Endothelial cell of umbilical vein (primary cell): Measurements from ENCODE around the gene PTPRD. TPM values are rescaled to one million over a fixed set of nuclear protein-coding genes. Genes with fewer than 3 reads are reported as not detected.

Source experiments
- BruUV-seq: library from RNA; stranded (reverse); fragments of 400-500 nt; replicated peaks from 2 replicates; lab custom pipeline; 2021; lab: Mats Ljungman, UMichigan
- CTCF ChIA-PET: fragments of 300-600, 350-600 bp; sonication (Branson Sonifier 250); formaldehyde crosslinking; loops from one replicate; lab custom pipeline; 2021; ENCODE audit warnings: antibody characterized with exemption, inconsistent platforms; lab: Charles Lee
- POLR2A ChIA-PET: fragments of 300-600, 350-600 bp; sonication (Branson Sonifier 250); formaldehyde crosslinking; loops from one replicate; lab custom pipeline; 2021; ENCODE audit warnings: antibody characterized with exemption, inconsistent platforms; lab: Charles Lee
- DNase-seq: peaks from one replicate; pipeline ENCODE4 v3.0.0-alpha.2; 2011; ENCODE audit warnings: low read depth, low spot score
- FAIRE-seq: peaks from 2 replicates; lab custom pipeline; 2011; peaks lifted over from hg19 to GRCh38; lab: Jason Lieb, UNC
- H2AFZ ChIP-seq: 2 replicates; pipeline ENCODE4 v1.6.0; 2012; ENCODE audit warnings: low read depth, low read length, control low read depth, inconsistent platforms
- H3K27ac ChIP-seq: 2 replicates; pipeline ENCODE4 v1.5.1; 2011; ENCODE audit warnings: low read depth, mild to moderate bottlenecking, control low read depth, low read length, moderate library complexity; ENCODE audit not compliant: insufficient read depth
- H3K27me3 ChIP-seq, 2 experiments: 2 replicates each; pipeline versions ENCODE4 v1.6.0 to v1.6.1; 2011; ENCODE audit warnings: low read length in 2 of 2, mixed read lengths in 1 of 2; ENCODE audit not compliant: control insufficient read depth in 2 of 2, insufficient read depth in 2 of 2
- H3K36me3 ChIP-seq, 2 experiments: 2 replicates in 1 of 2; 3 replicates in 1 of 2; pipeline ENCODE4 v1.5.1; 2011; ENCODE audit warnings: low read length in 2 of 2, mild to moderate bottlenecking in 1 of 2, moderate library complexity in 1 of 2; ENCODE audit not compliant: control insufficient read depth in 2 of 2, insufficient read depth in 2 of 2; ENCODE audit errors: extremely low read depth in 1 of 2
- H3K4me1 ChIP-seq: 3 replicates; pipeline ENCODE4 v1.5.1; 2011; ENCODE audit warnings: mild to moderate bottlenecking, low read length; ENCODE audit not compliant: control insufficient read depth, insufficient read depth; ENCODE audit errors: extremely low read depth
- H3K4me2 ChIP-seq: 2 replicates; pipeline ENCODE4 v1.6.1; 2011; ENCODE audit warnings: low read length, control low read depth, mixed read lengths; ENCODE audit not compliant: insufficient read depth
- H3K4me3 ChIP-seq, 3 experiments: fragments of 200-600 bp in 1 of 3; sonication (generic), shearing (Covaris generic) in 1 of 3; replicated peaks in 1 of 3; 2 replicates each; pipeline ENCODE4 v1.5.1; 2011 to 2016; ENCODE audit warnings: control low read depth in 3 of 3, low read length in 3 of 3, mild to moderate bottlenecking in 2 of 3, inconsistent platforms in 1 of 3, low read depth in 1 of 3, moderate library complexity in 1 of 3; ENCODE audit not compliant: insufficient read depth in 1 of 3
- H3K79me2 ChIP-seq: 2 replicates; pipeline ENCODE4 v1.6.0; 2012; ENCODE audit warnings: low read length, inconsistent platforms; ENCODE audit not compliant: control insufficient read depth, insufficient read depth
- H3K9ac ChIP-seq: replicated peaks from 2 replicates; pipeline ENCODE3; 2011; ENCODE audit warnings: low read length, control low read depth; ENCODE audit not compliant: insufficient read depth; ENCODE audit errors: extremely low read depth
- H3K9me1 ChIP-seq: replicated peaks from 3 replicates; pipeline ENCODE4 v1.6.0; 2011; ENCODE audit warnings: mild to moderate bottlenecking, low read length; ENCODE audit not compliant: control insufficient read depth, insufficient read depth; ENCODE audit errors: extremely low read depth
- H3K9me3 ChIP-seq: replicated peaks from 2 replicates; pipeline ENCODE4 v1.5.1; 2012; ENCODE audit warnings: low read length, inconsistent platforms; ENCODE audit not compliant: control insufficient read depth, insufficient read depth
- H4K20me1 ChIP-seq: replicated peaks from 2 replicates; pipeline ENCODE3; 2011; ENCODE audit warnings: mild to moderate bottlenecking, low read length; ENCODE audit not compliant: control insufficient read depth, insufficient read depth; ENCODE audit errors: extremely low read depth
- CTCF ChIP-seq, 2 donors: IDR thresholded peaks; 1 replicate in 1 of 2; 2 replicates in 1 of 2; pipeline ENCODE4 v1.5.1; 2011; ENCODE audit warnings: low read length in 2 of 2, mild to moderate bottlenecking in 2 of 2, moderate library complexity in 2 of 2, control low read depth in 1 of 2, inconsistent platforms in 1 of 2, low read depth in 1 of 2; ENCODE audit not compliant: insufficient read depth in 1 of 2; ENCODE audit errors: extremely low read depth in 1 of 2
- EZH2 ChIP-seq: IDR thresholded peaks from 2 replicates; pipeline ENCODE4 v1.6.1; 2012; ENCODE audit warnings: borderline replicate concordance, low read depth, mild to moderate bottlenecking, moderate library complexity, low read length, inconsistent platforms; ENCODE audit not compliant: severe bottlenecking
- FOS ChIP-seq: IDR thresholded peaks from 2 replicates; pipeline ENCODE4 v1.6.1; 2011; ENCODE audit warnings: mild to moderate bottlenecking, low read length, moderate library complexity, borderline replicate concordance; ENCODE audit not compliant: insufficient read depth
- GATA2 ChIP-seq: IDR thresholded peaks from 2 replicates; pipeline ENCODE4 v1.7.0; 2011; ENCODE audit warnings: low read depth, mild to moderate bottlenecking, moderate library complexity, mixed read lengths, low read length; ENCODE audit not compliant: insufficient read length, insufficient read depth
- JUN ChIP-seq: IDR thresholded peaks from 2 replicates; pipeline ENCODE4 v1.6.1; 2011; ENCODE audit warnings: borderline replicate concordance, low read depth; ENCODE audit not compliant: insufficient read length, insufficient read depth
- MAX ChIP-seq: IDR thresholded peaks from 2 replicates; pipeline ENCODE4 v1.6.1; 2011; ENCODE audit not compliant: insufficient read depth, insufficient read length
- MYC ChIP-seq: IDR thresholded peaks from one replicate; pipeline ENCODE4 v1.6.1; 2011; ENCODE audit warnings: mild to moderate bottlenecking, low read depth, low read length
- POLR2A ChIP-seq: IDR thresholded peaks from 2 replicates; pipeline ENCODE4 v1.6.1; 2012; ENCODE audit warnings: low read depth, mild to moderate bottlenecking, control low read depth, low read length
- POLR2AphosphoS5 ChIP-seq: IDR thresholded peaks from 2 replicates; pipeline ENCODE4 v1.6.1; 2012; ENCODE audit warnings: low read depth, mild to moderate bottlenecking, control low read depth, low read length, moderate library complexity; ENCODE audit not compliant: insufficient read depth
- dilution Hi-C: fragments of 300-500 bp; cut with MboI; formaldehyde crosslinking; loops from one replicate; pipeline ENCODE4 v1.15.0; 2019; ENCODE audit warnings: low sequenced_read_pairs; ENCODE audit not compliant: extremely low pct_ligation_motif_present
- intact Hi-C: fragments of 100-400 bp; cut with micrococcal nuclease; formaldehyde crosslinking; loops from one replicate; pipeline ENCODE4 v1.10.0; 2022
- polyA plus RNA-seq, 4 experiments: library from polyadenylated mRNA; depleted of rRNA in 3 of 4; stranded (reverse) in 3 of 4; unstranded in 1 of 4; fragments of >200 nt; gene quantifications; 2 replicates each; pipeline versions ENCODE4 v1.2.1 to v1.2.3, GENCODE V29; 2011 to 2012; ENCODE audit warnings: missing spikeins in 1 of 4
- total RNA-seq: library from RNA; stranded (reverse); gene quantifications from 2 replicates; pipeline ENCODE4 v1.2.3, GENCODE V29; 2021

PTPRD gene
- total and polyA plus RNA-seq, 2 donors (not counting 3 experiments of a cell fraction or from before 2014, with no cell fraction given): 5.5 to 5.7 TPM

- dilution Hi-C loops: no loop called here
- BruUV-seq: no TSS peak
- H3K27me3 ChIP-seq: no peaks in the 10 kb centered on the region
- H3K36me3 ChIP-seq: no peaks in the 10 kb centered on the region
- H3K9me3 ChIP-seq: no peaks in the 10 kb centered on the region
- no peak for DNase-seq
- ChIA-PET CTCF (no interaction called here), POLR2A (no interaction called here)
- H2AFZ ChIP-seq: no peak overlapping the region
- H3K9ac ChIP-seq: no peak overlapping the region
- no peaks in the 10 kb centered on the region for H4K20me1 ChIP-seq
- no peaks in the 10 kb centered on the region for H3K79me2 ChIP-seq
- no peak for TF ChIP-seq CTCF (IDR thresholded peaks at IDR 0.05; ENCODE audit: extremely low read depth in 1 of 2, insufficient read depth in 1 of 2, low read depth in 1 of 2, low read length in 2 of 2)
- TF ChIP-seq MYC: no peak
- TF ChIP-seq JUN: no peak
- TF ChIP-seq MAX: no peak
- TF ChIP-seq FOS: no peak
- TF ChIP-seq POLR2AphosphoS5: no peak
- no peak for TF ChIP-seq POLR2A
- no peak for TF ChIP-seq EZH2
- no peak for TF ChIP-seq GATA2
- intact Hi-C loops: no loop called here
- no peak overlapping the region for H3K4me2 ChIP-seq
- H3K27ac ChIP-seq: no peak overlapping the region
- no peaks in the 10 kb centered on the region for H3K9me1 ChIP-seq
- H3K4me1 ChIP-seq: no peaks in the 10 kb centered on the region
- FAIRE-seq: no peak
- no peak overlapping the region for H3K4me3 ChIP-seq
Observed at GRCh38 chr9:8348756-8349155, 2264.0 kb downstream of the PTPRD start.
